Chondrocyte (in vitro differentiated cells): Measurements from ENCODE around the gene MAGIX. TPM values are rescaled to one million over a fixed set of nuclear protein-coding genes. Genes with fewer than 3 reads are reported as not detected.
A peak's percentile ranks its signal among the peaks of the same experiment; 100 is the strongest.

Experiments
- DNase-seq: peaks from one replicate; pipeline ENCODE4 v3.0.0; 2021; ENCODE audit warnings: mixed read lengths, low spot score
- H3K27ac Mint-ChIP-seq: one replicate; pipeline ENCODE4 v1.8.0; 2021; ENCODE audit warnings: mild to moderate bottlenecking, moderate library complexity, mixed read lengths; ENCODE audit not compliant: unreplicated experiment
- H3K27me3 Mint-ChIP-seq: 2 replicates; pipeline ENCODE4 v1.8.0; 2021; ENCODE audit warnings: low read depth, mixed read lengths
- H3K36me3 Mint-ChIP-seq: 2 replicates; pipeline ENCODE4 v1.8.0; 2021; ENCODE audit warnings: low read depth, mixed read lengths
- H3K4me1 Mint-ChIP-seq: 2 replicates; pipeline ENCODE4 v1.8.0; 2021; ENCODE audit warnings: low read depth, mild to moderate bottlenecking, mixed read lengths
- H3K4me3 Mint-ChIP-seq: one replicate; pipeline ENCODE4 v1.8.0; 2021; ENCODE audit warnings: mild to moderate bottlenecking, moderate library complexity, mixed read lengths; ENCODE audit not compliant: unreplicated experiment
- H3K9me3 Mint-ChIP-seq: 2 replicates; pipeline ENCODE4 v1.8.0; 2021; ENCODE audit warnings: low read depth, mixed read lengths
- total RNA-seq: library from RNA; stranded (reverse); gene quantifications from 3 replicates; pipeline ENCODE4 v1.2.1, GENCODE V29; 2021
- TF ChIP-seq, protein P1 (sequence below): fragments of 200-600 bp; sonication (generic); IDR thresholded peaks from 2 replicates; pipeline ENCODE4 v1.5.0; 2021; ENCODE audit warnings: antibody characterized with exemption, mild to moderate bottlenecking, moderate library complexity

Gene MAGIX
- total RNA-seq, 1 donor from 2014 or later = 1.6 TPM

DNA sequence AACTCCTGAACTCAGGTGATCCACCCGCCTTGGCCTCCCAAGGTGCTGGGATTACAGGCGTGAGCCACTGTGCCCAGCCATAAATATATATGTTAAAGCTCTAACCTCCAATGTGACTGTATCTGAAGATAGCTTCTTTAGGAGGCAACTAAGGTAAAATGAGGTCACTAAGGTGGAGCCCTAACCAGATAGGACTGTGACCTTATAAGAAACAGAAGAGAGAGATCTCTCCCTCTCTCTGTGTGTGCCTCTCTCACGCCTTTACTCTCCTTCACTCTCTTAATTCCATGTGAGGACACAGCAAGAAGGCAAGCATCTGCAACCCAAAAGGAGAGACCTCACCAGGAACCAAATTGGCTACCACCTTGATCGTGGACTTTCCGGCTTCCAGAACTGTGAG, 926 bp upstream of the MAGIX start:
- no peak for DNase-seq
- TF ChIP-seq, protein P1, sequence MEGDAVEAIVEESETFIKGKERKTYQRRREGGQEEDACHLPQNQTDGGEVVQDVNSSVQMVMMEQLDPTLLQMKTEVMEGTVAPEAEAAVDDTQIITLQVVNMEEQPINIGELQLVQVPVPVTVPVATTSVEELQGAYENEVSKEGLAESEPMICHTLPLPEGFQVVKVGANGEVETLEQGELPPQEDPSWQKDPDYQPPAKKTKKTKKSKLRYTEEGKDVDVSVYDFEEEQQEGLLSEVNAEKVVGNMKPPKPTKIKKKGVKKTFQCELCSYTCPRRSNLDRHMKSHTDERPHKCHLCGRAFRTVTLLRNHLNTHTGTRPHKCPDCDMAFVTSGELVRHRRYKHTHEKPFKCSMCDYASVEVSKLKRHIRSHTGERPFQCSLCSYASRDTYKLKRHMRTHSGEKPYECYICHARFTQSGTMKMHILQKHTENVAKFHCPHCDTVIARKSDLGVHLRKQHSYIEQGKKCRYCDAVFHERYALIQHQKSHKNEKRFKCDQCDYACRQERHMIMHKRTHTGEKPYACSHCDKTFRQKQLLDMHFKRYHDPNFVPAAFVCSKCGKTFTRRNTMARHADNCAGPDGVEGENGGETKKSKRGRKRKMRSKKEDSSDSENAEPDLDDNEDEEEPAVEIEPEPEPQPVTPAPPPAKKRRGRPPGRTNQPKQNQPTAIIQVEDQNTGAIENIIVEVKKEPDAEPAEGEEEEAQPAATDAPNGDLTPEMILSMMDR = no peak
- Mint-ChIP-seq H3K4me3 (no peak overlapping the region), H3K9me3 (no peaks in the 10 kb centered on the region), H3K27me3 (no peaks in the 10 kb centered on the region), H3K36me3 (no peaks in the 10 kb centered on the region), H3K27ac (no peak overlapping the region), H3K4me1 (peaks cover 13% of the 10 kb centered on the region)

DNA sequence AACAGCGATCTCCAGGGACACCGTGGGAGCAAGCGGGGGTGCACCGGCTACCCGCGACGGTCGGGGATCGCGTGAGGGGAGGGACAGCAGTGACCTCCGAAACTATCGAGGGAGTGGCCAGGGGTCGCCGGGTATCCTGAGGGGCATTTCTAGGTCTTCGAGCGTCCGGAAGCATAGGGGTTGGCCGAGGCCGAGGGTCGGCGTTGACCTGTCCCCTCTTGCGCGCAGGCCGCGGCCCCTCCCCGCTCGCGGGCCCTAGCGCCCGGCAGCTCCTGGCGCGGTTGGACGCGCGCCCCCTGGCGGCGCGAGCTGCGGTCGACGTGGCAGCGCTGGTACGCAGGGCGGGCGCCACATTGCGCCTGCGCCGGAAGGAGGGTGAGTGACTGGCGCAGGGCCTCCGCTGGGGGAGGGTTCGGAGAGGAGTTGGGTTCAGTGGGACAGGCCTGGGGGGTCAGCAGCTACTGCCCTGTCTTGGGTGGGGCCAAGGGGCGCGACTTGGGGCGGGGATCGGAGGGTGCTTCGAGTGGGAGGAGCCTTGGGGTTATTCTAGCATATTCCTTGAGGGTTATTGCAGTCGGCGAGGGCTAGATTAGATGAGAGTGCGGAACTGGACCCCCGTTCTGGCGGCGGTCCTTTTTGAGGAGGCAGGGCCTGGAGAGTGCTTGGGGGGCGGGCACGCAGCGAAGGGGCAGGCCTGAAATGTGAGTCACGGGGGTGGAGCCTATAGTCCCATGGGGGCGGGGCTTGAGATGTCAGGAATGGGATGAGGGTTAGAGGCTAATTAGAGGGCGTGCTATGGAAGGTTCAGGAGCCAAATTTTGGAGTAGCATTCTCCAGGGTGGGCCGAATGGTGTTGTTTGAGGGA, 1.2 kb downstream of the MAGIX start:
- H3K27me3 Mint-ChIP-seq = no peaks in the 10 kb centered on the region
- no peaks in the 10 kb centered on the region for H3K36me3 Mint-ChIP-seq
- H3K9me3 Mint-ChIP-seq = no peaks in the 10 kb centered on the region
- peak overlapping the region; percentile 96 for H3K27ac Mint-ChIP-seq
- no peak for DNase-seq
- peak overlapping the region; percentile 67 for H3K4me3 Mint-ChIP-seq
- peaks cover 25% of the 10 kb centered on the region for H3K4me1 Mint-ChIP-seq
- TF ChIP-seq, protein P1 = peak; percentile 83

DNA sequence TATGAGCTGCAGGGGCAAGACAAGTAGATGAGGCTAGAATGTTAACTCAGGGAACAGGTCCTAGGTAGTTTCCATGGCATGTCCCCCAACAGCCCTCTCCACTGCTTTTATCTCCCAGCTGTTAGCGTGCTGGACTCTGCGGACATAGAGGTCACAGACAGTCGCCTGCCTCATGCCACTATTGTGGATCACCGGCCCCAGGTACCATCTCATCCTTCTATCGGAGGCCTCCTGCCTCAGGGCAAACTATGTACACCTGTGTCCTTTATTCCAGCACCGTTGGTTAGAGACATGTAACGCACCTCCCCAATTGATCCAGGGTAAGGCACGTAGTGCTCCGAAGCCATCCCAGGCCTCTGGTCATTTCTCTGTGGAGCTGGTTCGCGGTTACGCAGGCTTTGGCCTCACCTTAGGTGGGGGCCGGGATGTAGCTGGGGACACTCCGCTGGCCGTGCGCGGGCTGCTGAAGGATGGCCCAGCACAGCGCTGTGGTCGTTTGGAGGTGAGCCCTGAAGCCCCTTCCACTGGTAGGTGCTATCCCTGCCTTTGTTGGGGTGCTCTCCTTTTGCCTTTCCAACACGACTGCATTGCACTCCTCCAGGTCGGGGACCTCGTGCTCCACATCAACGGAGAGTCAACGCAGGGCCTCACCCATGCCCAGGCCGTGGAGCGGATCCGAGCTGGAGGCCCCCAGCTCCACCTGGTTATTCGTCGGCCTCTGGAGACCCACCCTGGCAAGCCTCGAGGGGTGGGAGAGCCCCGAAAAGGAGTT, 2.2 kb downstream of the MAGIX start:
- TF ChIP-seq, protein P1 = no peak
- Mint-ChIP-seq H3K27ac (peak overlapping the region; percentile 96), H3K36me3 (no peaks in the 10 kb centered on the region), H3K9me3 (no peaks in the 10 kb centered on the region), H3K4me3 (no peak overlapping the region), H3K4me1 (peaks cover 25% of the 10 kb centered on the region), H3K27me3 (no peaks in the 10 kb centered on the region)
- no peak for DNase-seq

DNA sequence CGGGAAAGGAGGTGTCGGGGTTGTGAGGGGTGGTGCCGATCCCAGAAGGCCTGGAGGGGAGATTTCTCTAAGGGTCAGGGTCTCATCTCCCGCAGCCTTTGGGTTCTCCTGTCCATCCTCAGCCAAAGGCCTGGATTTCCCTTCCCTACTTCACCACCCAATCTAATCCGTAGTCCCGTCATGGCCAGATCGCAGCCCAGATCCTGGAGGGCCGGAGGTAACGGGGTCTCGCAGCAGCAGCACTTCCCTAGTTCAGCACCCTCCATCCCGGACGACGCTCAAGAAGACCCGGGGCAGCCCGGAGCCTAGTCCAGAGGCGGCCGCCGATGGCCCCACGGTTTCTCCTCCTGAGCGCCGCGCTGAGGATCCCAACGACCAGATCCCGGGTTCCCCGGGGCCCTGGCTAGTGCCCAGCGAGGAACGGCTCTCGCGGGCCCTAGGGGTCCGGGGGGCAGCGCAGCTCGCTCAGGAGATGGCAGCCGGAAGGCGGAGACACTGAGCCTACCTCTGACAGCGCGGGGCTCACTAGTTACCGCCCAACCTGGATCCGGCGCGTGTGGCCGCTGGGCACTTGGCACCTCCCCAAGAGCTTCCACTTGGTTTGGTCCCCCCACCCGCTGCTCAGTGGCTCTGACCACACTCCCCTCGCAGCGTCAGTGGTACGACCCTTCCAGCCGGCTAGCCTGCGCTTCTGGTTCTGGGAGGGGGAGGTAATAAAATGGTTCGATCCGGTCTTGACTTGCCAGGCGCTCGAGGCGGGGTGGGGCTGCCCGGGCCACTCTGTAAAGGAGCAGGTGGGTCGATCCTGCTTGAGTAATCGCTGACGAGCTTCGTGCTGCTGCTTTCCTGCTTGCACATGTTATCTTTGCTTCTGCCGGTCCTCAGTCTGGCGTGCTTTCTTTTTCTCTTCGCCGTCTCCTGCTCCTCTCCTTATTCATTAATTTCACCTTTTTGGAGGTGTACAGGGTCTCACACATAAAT, 3.6 kb downstream of the MAGIX start:
- H3K4me1 Mint-ChIP-seq = peaks cover 25% of the 10 kb centered on the region
- no peaks in the 10 kb centered on the region for H3K9me3 Mint-ChIP-seq
- peak overlapping the region; percentile 63 for H3K4me3 Mint-ChIP-seq
- no peaks in the 10 kb centered on the region for H3K27me3 Mint-ChIP-seq
- TF ChIP-seq, protein P1 = peak; percentile 47
- peak overlapping the region; percentile 96 for H3K27ac Mint-ChIP-seq
- H3K36me3 Mint-ChIP-seq = no peaks in the 10 kb centered on the region
- DNase-seq = no peak
